Measurements from ENCODE around the gene WDR88.

DNA sequence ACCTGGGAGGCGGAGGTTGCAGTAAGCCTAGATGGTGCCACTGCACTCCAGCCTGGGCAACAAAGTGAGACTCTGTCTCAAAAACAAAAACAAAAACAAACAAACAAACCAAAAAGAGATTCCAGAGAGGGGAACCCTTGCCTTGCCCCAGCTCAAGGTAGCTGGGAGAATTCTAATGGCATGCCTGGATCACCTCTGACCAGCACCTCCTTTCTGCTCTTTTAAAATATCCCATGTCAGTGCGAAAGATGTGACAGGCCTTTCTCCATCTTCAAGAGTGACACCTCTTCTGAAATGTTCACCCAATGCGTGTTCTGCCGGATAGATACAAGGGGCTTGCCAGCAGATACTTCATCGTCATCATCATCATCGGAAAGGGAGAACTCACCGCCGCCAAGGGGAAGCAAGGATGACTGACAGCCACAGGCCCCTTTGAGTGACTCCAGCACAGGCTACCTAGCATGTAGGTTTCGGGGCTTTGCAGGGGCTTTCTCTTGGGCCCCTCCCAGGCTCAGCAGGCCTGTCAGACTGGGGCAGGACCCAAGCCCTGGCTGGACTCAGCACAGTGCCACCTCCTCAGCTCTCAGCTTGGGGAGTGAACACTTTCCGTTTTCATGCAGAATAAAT, 43.4 kb downstream of the WDR88 start:
- TF ChIP-seq, protein P1, sequence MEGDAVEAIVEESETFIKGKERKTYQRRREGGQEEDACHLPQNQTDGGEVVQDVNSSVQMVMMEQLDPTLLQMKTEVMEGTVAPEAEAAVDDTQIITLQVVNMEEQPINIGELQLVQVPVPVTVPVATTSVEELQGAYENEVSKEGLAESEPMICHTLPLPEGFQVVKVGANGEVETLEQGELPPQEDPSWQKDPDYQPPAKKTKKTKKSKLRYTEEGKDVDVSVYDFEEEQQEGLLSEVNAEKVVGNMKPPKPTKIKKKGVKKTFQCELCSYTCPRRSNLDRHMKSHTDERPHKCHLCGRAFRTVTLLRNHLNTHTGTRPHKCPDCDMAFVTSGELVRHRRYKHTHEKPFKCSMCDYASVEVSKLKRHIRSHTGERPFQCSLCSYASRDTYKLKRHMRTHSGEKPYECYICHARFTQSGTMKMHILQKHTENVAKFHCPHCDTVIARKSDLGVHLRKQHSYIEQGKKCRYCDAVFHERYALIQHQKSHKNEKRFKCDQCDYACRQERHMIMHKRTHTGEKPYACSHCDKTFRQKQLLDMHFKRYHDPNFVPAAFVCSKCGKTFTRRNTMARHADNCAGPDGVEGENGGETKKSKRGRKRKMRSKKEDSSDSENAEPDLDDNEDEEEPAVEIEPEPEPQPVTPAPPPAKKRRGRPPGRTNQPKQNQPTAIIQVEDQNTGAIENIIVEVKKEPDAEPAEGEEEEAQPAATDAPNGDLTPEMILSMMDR (IDR thresholded peaks at IDR 0.05; ENCODE audit: control extremely low read depth in 1 of 3, insufficient read depth in 1 of 3, low read depth in 1 of 3, low read length in 3 of 3): no peak
- no peak for TF ChIP-seq TBP (IDR thresholded peaks at IDR 0.05; ENCODE audit: low read depth, low read length)
- no peak for TF ChIP-seq POLR2AphosphoS5 (IDR thresholded peaks at IDR 0.05; ENCODE audit: low read depth, low read length)
- TF ChIP-seq POLR2A (IDR thresholded peaks at IDR 0.05; ENCODE audit: control extremely low read depth in 1 of 2, low read depth in 2 of 2, low read length in 2 of 2): no peak
- TF ChIP-seq, protein P2, sequence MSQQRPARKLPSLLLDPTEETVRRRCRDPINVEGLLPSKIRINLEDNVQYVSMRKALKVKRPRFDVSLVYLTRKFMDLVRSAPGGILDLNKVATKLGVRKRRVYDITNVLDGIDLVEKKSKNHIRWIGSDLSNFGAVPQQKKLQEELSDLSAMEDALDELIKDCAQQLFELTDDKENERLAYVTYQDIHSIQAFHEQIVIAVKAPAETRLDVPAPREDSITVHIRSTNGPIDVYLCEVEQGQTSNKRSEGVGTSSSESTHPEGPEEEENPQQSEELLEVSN (IDR thresholded peaks at IDR 0.05): no peak
- no peak for TF ChIP-seq EP300 (IDR thresholded peaks at IDR 0.05; ENCODE audit: borderline replicate concordance in 1 of 2, low read depth in 2 of 2, low read length in 2 of 2)
- TF ChIP-seq RAD21 (IDR thresholded peaks at IDR 0.05 in 1 of 2, conservative IDR thresholded peaks at IDR 0.05 in 1 of 2; ENCODE audit: low read depth in 2 of 2, low read length in 2 of 2): no peak

All from H1 (cell line).